ENCODE measurements around the gene TDRD5.
"Not testable (repeated sequence)": the region's sequence is repeated elsewhere in the genome, so short reads cannot be mapped to it uniquely, and the experiment has no call there.

The TDRD5 gene

GRCh38 chr1:179612361-179612760 is 20.7 kb downstream of the TDRD5 start:
- DNase-seq: no peak

DNA sequence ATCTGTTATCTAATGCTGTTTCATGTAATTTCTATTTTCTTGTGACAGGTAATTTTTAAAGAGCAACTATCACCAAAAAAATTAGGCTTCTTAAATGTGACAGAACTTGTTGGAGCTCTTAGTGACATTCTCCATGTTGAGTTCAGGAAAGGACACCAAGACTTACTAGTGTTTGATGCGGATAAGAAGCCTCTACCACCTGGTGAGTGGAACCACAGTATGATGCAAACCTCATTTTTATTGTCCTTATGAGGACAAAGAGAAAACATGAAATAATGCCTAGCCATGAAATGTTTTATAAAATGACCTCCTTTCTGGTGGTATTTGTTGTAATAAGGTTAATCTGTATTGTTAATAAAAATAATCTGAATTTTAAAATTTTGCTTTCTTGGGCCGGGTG is 39.1 kb downstream of the TDRD5 start:
- DNase-seq: no peak

DNA sequence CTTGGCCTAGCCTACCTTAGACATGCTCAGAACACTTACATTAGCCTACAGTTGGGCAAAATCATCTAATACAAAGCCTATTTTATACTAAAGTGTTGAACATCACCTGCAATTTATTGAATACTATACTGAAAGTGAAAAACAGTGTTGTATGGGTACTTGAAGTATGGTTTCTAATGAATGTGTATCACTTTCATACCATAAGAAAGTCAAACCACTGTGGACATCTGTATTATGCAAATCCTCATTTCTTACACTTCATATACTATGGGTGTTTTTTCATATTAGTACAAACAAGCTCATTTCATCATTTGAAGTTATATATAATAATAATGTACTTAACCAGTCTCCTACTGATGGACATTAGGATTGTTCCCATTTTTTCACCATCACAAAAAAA is 41.2 kb downstream of the TDRD5 start:
- no peak for DNase-seq

DNA sequence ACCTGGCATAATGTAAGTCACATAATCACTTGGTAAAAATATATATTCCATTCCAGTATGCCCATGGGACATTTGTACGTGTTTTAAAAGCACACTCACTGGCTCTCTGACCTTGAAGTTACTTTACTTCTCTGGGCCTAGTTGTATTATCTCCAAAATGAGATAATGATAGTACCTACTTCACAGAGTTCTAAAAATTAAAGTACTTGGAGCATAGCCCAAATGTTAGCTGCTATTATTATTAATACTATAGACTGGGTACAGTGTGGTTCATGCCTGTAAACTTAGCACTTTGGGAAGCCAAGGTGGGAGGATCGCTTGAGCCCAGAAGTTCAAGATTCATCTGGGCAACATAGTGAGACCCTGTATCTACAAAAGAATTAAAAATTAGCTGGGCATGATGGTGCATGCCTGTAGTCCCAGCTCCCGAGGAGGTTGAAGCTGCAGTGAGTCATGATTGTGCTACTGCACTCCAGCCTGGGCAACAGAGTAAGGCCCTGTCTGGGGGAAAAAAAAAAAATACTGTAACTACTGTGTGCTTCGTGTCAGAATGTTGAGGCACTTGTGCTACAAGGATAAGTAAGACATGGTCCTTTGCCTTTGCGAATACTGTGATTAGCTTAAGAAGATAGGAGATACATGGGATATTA is 45.7 kb downstream of the TDRD5 start:
- no peak for DNase-seq

GRCh38 chr1:179661018-179661417 is 69.4 kb downstream of the TDRD5 start:
- DNase-seq: no peak

GRCh38 chr1:179663810-179664209 is 72.2 kb downstream of the TDRD5 start:
- no peak for DNase-seq

DNA sequence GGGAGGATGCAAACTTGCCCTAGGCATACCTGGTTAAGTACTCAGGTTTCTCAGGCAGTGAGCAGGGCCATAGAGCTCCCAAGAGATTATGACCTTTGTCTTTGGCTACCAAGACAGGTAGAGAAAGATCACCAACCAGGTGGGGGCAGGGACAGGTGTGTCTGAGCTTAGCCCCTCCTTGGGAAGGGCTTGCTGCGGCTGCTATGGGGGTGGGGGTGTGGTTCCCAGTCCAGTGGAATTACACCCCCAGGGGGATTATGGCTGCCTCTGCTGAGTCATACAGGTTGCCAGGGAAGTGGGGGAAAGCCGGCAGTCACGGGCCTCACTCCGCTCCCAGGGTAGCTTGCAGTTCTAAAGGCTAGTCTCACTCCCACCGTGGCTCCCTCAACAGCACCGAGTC is 86.2 kb downstream of the TDRD5 start:
- DNase-seq: no peak

DNA sequence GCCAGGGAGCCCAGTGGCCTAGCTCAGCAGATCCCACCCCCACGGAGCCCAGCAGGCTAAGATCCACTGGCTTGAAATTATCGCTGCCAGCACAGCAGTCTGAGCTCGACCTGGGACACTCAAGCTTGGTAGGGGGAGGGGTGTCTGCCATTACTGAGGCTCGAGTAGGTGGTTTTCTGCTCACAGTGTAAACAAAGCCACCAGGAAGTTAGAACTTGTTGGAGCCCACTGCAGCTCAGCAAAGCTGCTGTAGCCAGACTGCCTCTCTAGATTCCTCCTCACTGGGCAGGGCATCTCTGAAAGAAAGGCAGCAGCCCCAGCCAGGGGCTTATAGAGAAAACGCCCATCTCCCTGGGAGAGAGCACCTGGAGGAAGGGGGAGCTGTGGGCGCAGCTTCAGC is 102.9 kb downstream of the TDRD5 start:
- DNase-seq: not testable (repeated sequence)

DNA sequence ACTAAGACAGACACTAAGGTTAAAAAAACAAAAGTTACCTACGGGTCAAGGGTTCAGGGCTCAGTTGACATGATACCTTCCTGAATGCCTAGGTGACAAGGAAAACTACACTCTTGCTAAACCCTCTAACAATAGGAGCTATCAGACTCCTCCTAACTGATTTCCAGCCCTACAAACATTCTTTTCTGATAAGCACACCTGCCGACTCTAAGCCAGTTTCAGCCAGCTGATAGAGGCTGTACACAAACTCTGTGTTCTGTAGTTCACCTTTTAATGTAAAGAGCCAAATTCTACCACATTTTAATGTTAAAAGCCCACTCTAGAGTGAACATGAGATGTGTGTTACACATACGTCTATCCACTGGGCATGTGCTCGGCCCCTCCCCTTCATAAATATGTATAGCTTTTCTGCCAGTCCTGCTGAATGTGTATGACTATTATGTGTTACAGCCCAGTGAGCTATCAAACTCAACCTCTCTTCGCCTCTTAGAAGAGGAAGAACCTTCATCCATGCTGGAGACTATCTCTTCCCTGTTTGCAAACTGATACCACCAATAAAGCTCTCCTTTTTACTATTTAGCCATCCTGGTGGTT is 111.4 kb downstream of the TDRD5 start:
- DNase-seq: no peak

GRCh38 chr1:179706339-179706941 is 114.8 kb downstream of the TDRD5 start:
- peak; percentile 54 to 56 for DNase-seq

DNA sequence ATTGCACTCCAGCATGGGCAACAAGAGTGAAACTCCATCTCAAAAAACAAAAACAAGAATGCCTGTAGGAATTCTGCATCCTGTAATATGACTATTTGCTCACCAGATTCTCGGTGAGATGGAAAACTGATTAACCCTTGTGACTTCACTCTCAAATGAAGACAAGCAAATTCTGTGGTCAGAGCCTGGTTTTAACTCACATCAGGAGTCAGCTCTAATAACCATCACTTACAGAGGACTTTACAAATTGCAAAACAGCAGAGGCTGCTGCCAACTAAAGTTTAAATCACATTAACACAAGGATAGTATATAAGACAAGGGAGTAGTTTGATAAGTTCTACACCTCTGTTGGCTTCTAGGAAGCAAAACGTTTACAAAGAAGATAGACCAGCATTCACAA is 115.8 kb downstream of the TDRD5 start:
- DNase-seq: no peak

DNA sequence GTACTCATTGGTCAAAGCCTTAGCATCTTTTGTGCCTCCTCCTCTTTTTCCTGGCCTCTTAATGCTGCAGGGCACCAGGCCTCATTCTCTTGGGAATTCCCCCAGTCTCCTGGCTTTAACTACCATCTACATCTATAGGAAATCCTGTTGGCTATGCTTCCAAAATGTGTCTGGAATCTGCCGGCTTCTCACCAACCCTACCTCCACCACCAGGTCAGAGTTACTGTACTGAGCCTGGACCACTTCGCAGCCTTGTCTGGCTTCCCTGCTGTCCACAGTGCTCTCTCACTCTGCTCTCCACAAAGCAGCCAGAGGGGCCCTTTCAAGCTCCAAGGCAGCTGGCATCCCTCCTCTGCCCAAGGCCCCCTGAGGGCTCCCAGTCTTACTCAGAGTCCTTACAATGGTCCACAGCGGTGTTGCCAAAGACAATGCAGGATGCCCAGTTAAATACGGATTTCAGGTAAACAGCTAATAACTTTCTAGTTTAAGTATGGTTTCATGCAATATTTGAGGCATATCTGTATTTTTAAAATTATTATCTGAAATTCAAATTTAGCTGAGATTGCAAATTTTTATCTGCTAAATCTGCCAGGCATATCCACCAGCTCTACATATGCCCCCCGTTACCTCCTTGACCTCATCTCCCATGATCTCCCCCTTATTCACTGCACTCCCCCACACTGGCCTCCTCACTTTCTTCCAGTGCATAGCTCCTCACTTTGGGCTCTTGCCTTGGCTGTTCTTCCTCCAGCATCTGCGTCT is 117.0 kb downstream of the TDRD5 start:
- no peak for DNase-seq

GRCh38 chr1:179709841-179710329 is 118.3 kb downstream of the TDRD5 start:
- DNase-seq: peak in 1 of 2 experiments; percentile 5

DNA sequence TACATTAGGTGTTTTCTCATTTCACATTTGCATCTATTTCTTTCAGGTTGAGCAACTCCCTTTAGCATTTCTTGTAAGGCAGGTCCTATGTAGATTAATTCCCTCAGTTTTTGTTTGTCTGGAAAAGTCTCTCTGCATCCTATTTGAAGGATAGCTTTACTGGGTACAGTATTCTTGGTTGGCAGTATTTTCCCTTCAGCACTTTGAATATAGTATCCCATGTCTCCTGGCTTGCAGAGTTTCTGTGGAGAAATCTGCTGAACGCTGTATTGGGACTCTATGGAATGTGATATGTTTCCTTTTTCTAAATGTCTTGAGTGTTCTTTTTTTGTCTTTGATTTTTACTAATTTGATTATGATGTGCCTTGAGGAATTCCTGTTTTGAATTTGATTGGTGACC is 122.5 kb downstream of the TDRD5 start:
- DNase-seq: no peak

DNA sequence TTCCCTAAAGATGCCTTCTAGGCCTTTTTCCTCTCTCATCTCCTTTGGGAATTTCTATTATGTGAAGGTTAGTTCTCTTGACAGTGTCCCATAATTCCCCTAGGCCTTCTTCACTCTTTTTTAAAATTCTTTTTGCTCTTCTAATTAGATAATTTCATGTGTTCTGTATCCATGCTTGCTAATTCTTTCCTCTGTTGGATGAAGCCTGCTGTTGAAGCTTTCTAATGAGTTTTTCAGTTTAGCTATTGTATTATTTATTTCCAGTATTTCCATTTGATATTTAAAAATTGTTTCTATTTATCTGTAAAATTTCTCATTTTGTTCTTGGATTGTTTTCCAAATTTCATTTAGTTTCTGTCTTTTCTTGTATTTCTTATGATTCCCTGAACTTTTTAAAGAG is 123.0 kb downstream of the TDRD5 start:
- DNase-seq: no peak

- DNase-seq: no peak
Observed at GRCh38 chr1:179719272-179719671, 127.6 kb downstream of the TDRD5 start.

- DNase-seq: no peak
Observed at GRCh38 chr1:179728271-179728670, 136.6 kb downstream of the TDRD5 start.

DNA sequence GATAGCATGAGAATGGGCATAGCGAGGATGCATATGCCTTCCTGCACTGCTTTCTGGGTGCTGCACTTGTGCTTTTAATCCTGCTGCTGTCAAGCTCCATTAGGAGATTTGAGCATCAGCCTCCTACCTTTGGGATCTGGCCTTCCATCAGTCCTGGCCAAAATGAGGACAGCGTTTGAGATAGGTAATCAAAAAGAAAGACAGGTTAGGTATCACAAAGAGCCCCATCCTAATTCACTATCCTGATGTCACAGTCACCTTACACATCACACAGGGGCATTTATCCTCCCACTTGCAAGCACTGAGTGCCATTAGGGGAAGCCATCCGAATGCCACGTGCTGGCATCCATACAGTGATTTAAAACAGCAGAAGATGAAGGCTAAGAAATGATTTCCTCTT is 138.2 kb downstream of the TDRD5 start:
- DNase-seq: no peak

DNA sequence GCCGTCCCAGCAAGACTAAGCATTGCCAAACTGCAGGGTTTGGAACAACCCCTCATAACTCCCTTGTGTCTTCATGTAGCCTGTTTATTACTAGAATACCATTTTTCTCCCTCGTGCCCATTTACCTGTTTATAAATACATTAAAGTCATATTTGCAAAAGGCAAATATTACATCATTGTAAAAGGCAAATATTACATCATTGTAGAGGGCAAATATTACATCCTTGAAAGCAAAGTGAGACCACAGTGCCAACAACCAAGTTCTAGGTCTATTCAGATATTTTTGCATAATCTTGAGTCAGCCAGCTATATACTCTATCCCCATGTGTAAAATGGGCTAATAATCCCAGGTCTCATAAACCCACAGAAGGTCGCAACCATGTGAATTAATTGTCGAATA is 140.0 kb downstream of the TDRD5 start:
- no peak for DNase-seq
